ENCODE results near the gene EPS8L2. TPM values are rescaled to one million over a fixed set of nuclear protein-coding genes. Genes with fewer than 3 reads are reported as not detected.
A peak's percentile ranks its signal among the peaks of the same experiment; 100 is the strongest.

Gene EPS8L2
- total RNA-seq, 1 experiment from 2014 or later = 119 TPM

- H3K4me1 Mint-ChIP-seq (ENCODE audit: insufficient read depth, unreplicated experiment) = no peaks in the 10 kb centered on the region
- ChIA-PET POLR2A (interaction anchor here (0.5 to 1.0 kb wide), 2 partner anchors 9 to 447 kb away, joined by 3 to 4 read pairs; no protein-coding TSS in a partner anchor), CTCF (interaction anchor here (0.6 to 1.4 kb wide), 2 partner anchors 63 to 161 kb away, joined by 3 read pairs; no protein-coding TSS in a partner anchor)
- peaks cover 70% of the 10 kb centered on the region for H3K36me3 Mint-ChIP-seq (ENCODE audit: insufficient read depth, unreplicated experiment)
- no peak for DNase-seq (ENCODE audit: unreplicated experiment)
- H3K9me3 Mint-ChIP-seq (ENCODE audit: unreplicated experiment) = no peaks in the 10 kb centered on the region
- TF ChIP-seq CTCF (IDR thresholded peaks at IDR 0.05; ENCODE audit: unreplicated experiment) = no peak
- H3K27me3 Mint-ChIP-seq (ENCODE audit: insufficient read depth, unreplicated experiment) = no peaks in the 10 kb centered on the region
- BruUV-seq (replicated peaks) = TSS peak; percentile 32
- no peak overlapping the region for H3K4me3 Mint-ChIP-seq (ENCODE audit: unreplicated experiment)
- intact Hi-C loops (cut with micrococcal nuclease) = loop anchor here (10.0 kb wide), 1 partner anchor 156 kb away; the partner anchor contains the start of genes LMNTD2 and RASSF7
- no peak overlapping the region for H3K27ac Mint-ChIP-seq (ENCODE audit: low read depth, unreplicated experiment)
Measured at GRCh38 chr11:721247-721740, 15.3 kb downstream of the EPS8L2 start.

- Mint-ChIP-seq H3K4me3 (ENCODE audit: unreplicated experiment) (no peak overlapping the region), H3K27me3 (ENCODE audit: insufficient read depth, unreplicated experiment) (no peaks in the 10 kb centered on the region), H3K9me3 (ENCODE audit: unreplicated experiment) (no peaks in the 10 kb centered on the region), H3K36me3 (ENCODE audit: insufficient read depth, unreplicated experiment) (peaks cover 65% of the 10 kb centered on the region), H3K4me1 (ENCODE audit: insufficient read depth, unreplicated experiment) (peaks cover 4% of the 10 kb centered on the region), H3K27ac (ENCODE audit: low read depth, unreplicated experiment) (no peak overlapping the region)
- DNase-seq (ENCODE audit: unreplicated experiment) = no peak
- no peak for TF ChIP-seq CTCF (IDR thresholded peaks at IDR 0.05; ENCODE audit: unreplicated experiment)
- BruUV-seq (replicated peaks) = no TSS peak
- intact Hi-C loops (cut with micrococcal nuclease) = loop anchor here (10.0 kb wide), 1 partner anchor 157 kb away; the partner anchor contains the start of genes LMNTD2 and RASSF7
- CTCF ChIA-PET = interaction anchor here (0.6 to 3.6 kb wide), 3 partner anchors 26 to 59 kb away, joined by 3 to 18 read pairs (median 3); partner anchors contain the start of genes DEAF1 and TMEM80
- POLR2A ChIA-PET = interaction anchor here (1.4 kb wide), 1 partner anchor 26 kb away, joined by 3 read pairs; the partner anchor contains the start of genes DEAF1 and TMEM80
Measured at GRCh38 chr11:721741-722345, 15.8 kb downstream of the EPS8L2 start.

GRCh38 chr11:722346-722811 is 16.3 kb downstream of the EPS8L2 start:
- ChIA-PET POLR2A (interaction anchor here (1.4 kb wide), 1 partner anchor 27 kb away, joined by 3 read pairs; the partner anchor contains the start of genes DEAF1 and TMEM80), CTCF (interaction anchor here (0.6 to 3.6 kb wide), 6 partner anchors 15 to 60 kb away, joined by 3 to 18 read pairs (median 3); partner anchors contain the start of genes DEAF1 and TMEM80)
- no peak for TF ChIP-seq CTCF (IDR thresholded peaks at IDR 0.05; ENCODE audit: unreplicated experiment)
- intact Hi-C loops (cut with micrococcal nuclease) = loop anchor here (10.0 kb wide), 1 partner anchor 158 kb away; the partner anchor contains the start of genes LMNTD2 and RASSF7
- H3K27ac Mint-ChIP-seq (ENCODE audit: low read depth, unreplicated experiment) = no peak overlapping the region
- H3K9me3 Mint-ChIP-seq (ENCODE audit: unreplicated experiment) = no peaks in the 10 kb centered on the region
- no peaks in the 10 kb centered on the region for H3K27me3 Mint-ChIP-seq (ENCODE audit: insufficient read depth, unreplicated experiment)
- BruUV-seq (replicated peaks) = no TSS peak
- DNase-seq (ENCODE audit: unreplicated experiment) = no peak
- H3K4me3 Mint-ChIP-seq (ENCODE audit: unreplicated experiment) = no peak overlapping the region
- peaks cover 6% of the 10 kb centered on the region for H3K4me1 Mint-ChIP-seq (ENCODE audit: insufficient read depth, unreplicated experiment)
- peaks cover 60% of the 10 kb centered on the region for H3K36me3 Mint-ChIP-seq (ENCODE audit: insufficient read depth, unreplicated experiment)
